ENCODE data around the gene ALAD. TPM values are rescaled to one million over a fixed set of nuclear protein-coding genes. Genes with fewer than 3 reads are reported as not detected.
"Not testable (repeated sequence)": the region's sequence is repeated elsewhere in the genome, so short reads cannot be mapped to it uniquely, and the experiment has no call there.

ALAD gene
- total RNA-seq = 10 to 100 TPM; 32.8 to 39.1 TPM
- long read RNA-seq, transcript ALAD-201 (12 exons, 3,173 nt) = major isoform, 64 of 82 reads
- long read RNA-seq, partial matches to known transcripts = 4 of 82 reads
- long read RNA-seq, other reads (novel, unspliced or antisense) = 12 of 82 reads

DNA sequence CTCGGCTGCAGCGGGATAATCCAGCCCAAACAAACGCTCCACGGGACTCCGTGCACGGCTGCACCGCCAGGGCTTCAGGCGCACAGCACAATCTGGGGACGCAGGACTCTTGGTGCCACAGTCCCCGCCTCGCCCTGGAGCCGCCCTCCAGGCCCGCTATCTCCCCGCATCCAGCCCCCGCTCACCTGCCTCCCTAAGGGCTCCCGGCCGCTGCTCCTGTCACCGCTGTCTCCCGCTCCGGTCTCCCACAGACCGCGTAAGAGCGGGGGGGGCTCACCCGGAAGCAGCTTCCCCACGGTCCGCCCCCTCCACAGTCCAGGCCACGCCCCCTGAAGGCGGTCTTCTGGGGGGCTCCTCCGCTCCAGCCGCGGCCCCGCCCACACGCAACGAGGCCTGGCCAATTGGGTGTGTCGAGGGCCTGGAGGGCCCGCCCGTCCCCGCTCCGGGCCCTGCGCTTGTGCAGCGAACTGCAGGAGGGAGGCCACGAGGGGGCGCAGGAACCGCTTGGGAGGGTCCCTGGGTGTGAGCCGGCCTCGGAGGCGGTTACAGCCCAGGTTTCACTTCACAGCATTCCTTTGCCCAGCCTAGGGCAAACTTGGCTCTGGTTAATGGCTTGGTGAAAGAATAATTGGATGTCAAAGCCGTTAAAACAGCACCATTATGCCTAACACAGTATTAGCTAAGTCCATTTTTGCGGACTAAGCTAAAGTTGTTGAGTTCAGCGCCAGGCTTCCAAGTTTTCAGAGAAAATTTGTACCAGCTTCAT lies at the start of gene ALAD:
TSS of gene ALAD (minus strand) at position 258 of the 766 bp plus-strand sequence. CDS start 7,725 bp downstream, outside the sequence.
- peak; percentile 100 for ATAC-seq
- intact Hi-C loops (cut with DNase I) = loop anchor here in 1 of 2 donors (2.0 to 10.0 kb wide), 2 partner anchors 92 to 126 kb away; partner anchors contain the start of genes CDC26 and PRPF4
- DNase-seq = peak; percentile 99

DNA sequence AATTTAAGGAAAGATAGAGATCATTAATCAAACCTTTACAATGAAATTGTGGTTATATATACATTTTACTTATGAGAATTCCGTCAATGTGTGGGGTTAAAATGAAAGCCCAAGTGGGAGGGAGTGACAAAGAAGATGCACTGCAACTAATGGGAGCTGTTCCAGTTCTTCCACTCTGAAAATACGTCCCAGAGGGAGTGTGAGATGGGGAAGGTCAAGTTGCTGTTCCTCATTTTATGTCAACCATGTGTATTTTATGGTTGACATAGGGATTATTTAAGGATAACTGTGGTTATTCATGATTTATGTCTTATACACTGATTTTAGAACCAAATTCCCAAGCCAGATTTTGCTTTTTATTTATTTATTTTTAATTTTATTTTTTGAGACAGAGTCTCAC lies 48.3 kb upstream of the ALAD start:
- ATAC-seq (no peak), DNase-seq (no peak)
- intact Hi-C loops (cut with DNase I) = loop anchor here (5.0 kb wide), 3 partner anchors 53 to 208 kb away; no protein-coding TSS in a partner anchor

DNA sequence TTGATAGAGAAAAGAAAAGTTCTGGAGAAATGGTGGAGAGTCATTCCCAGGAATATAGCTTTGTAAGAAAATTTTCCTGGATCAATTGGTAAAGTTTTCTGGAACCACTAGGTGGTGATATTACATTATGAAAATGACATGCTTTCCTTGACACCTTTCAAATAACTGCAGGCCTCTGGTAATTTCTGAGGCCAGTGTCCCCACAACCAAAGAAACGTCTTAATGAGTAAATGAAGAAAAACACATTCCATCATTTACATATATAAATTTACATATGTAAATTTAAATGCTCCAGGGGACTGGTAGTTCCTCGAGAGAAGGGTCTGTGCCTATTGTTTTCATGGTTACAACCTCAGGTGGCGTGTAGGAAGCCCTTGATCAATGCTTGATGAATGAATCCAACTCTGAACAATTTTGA lies 45.2 kb upstream of the ALAD start:
- intact Hi-C loops (cut with DNase I) = loop anchor here (2.0 to 5.0 kb wide), 4 partner anchors 56 to 212 kb away; no protein-coding TSS in a partner anchor
- peak; percentile 62 to 65 for ATAC-seq
- no peak for DNase-seq

DNA sequence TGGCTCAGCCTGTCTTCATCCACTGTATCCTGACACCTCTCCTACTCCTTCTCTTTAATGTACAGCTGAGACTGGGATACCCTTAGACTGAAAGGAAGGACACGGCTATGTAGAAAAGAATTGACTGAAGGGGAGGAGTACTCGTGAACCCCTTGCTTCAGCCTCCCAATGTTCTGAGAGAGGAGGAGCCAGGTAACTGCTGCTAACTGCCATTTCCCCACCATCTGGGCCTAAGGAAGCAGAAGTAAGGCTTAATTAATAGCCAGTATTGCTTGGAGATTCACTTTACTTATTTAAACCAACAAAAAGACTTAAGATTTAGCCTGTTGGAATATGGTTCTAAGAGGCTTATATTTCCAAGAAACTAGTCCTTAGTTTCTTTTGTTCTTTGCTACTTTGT lies 43.7 kb upstream of the ALAD start:
- intact Hi-C loops (cut with DNase I) = loop anchor here (5.0 kb wide), 3 partner anchors 58 to 213 kb away; no protein-coding TSS in a partner anchor
- DNase-seq (no peak), ATAC-seq (no peak)

DNA sequence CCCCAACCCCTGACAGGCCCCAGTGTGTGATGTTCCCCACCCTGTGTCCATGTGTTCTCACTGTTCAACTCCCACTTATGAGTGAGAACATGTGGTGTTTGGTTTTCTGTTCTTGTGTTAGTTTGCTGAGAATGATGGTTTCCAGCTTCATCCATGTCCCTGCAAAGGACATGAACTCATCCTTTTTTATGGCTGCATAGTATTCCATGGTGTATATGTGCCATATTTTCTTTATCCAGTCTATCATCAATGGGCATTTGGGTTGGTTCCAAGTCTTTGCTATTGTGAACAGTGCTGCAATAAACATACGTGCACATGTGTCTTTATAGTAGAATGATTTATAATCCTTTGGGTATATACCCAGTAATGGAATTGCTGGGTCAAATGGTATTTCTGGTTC lies 36.6 kb upstream of the ALAD start:
- intact Hi-C loops (cut with DNase I); ATAC-seq; DNase-seq: not testable (repeated sequence)

DNA sequence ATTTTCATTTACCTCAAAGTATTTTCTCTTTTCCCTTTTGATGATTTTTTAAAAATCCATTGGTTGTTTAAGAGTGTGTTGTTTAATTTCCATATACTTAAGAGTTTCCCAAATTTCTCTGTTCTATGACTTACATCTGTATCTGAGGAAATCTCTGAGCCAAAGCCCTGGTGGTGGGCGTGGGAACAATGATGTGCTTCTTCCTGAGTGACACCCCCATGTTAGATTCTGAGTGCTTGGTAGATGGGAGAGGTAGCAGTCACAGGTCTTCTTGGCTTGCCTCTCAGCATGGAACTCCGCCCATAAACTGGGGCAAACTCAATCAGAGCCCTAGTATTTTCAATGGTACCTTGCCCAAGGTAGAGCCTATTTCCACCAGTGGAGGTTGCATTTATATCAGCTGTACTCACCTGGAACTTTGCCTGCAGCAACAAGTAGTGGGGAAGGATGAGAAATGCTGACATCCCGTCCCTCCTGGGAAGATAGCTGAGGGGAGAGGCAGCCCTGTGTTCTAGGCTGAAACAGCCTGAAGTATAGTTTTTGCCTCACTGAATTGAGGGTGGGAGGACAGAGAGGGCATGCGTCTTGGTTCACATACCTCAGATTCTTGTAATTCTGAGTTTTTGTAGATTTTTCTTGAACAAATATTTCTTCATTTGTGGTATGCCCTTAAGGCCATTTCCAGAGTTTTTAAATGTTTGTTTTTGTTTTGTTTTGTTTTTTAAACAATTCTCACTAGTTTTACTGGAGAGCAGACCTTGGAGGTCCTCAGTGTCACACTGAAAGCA lies 35.8 kb upstream of the ALAD start:
- DNase-seq (no peak), ATAC-seq (no peak)
- intact Hi-C loops (cut with DNase I) = no loop called here

DNA sequence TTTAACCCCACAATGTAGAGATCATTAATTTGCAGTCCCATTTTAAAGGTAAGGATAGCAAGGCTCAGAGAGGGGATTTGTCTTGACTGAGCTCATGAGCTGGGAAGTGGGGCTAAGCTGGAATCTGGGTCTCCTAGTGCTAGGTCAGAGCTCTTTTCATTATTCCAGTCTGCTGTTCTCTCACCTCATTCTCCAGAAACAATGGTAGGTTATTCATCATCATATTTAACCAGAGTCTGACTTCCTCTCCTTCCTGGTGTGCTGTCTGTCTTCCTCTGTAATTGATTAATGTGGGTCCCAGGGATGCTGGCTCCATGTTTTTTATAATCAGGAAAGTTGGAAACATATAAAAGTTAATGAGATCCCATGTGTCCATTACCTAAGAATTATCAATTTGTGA lies 30.1 kb upstream of the ALAD start:
- intact Hi-C loops (cut with DNase I) = no loop called here
- DNase-seq = no peak

DNA sequence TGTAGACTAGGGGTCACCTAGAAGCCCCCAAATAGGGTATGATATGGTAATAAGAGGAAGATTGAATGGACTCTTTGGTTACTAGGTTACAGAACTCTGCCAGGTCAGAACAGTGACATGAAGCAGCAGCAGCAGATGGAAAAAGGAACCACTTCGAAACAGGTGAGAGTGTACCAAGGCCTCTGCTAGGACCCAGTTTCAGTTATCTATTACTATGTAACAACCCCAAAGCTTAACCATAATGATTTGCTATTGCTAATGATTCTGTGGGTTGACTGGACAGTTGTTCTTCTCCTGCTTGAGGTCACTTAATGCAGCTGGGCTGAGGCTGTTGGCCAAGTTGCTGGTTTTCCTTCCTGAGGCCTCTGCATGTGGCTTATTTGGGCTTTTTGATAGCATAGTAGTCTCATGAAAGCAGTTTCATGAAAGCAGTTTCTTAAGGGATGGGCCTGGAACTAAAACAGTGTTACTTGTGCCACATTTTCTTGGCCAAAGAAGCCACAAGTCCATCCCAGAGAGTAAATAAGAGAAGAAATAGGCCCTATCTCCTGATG lies 27.1 kb upstream of the ALAD start:
- intact Hi-C loops (cut with DNase I) = no loop called here
- no peak for DNase-seq
- ATAC-seq = no peak

More for the DNA sequence above, 30.1 kb upstream of the ALAD start:
- no peak for ATAC-seq

DNA sequence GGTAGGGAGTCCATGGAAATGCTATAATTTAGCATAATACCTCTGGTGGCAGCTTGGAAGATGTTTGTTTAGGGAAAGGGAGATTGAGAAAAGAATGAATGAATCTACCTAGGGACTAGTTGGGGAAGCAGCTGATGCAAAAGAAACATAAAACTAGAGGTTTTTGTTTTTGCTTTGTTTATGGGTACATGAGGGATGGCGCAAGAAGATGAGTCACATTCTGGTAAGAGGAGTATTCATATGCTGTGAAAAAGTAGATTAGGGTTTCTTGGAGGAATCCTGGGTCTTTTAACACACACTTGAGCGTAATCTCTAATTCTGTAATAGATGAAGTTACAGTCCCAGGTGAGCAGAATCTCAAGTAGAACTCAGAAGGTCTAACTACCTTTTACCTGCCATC lies 26.5 kb upstream of the ALAD start:
- ATAC-seq (no peak), DNase-seq (no peak)
- intact Hi-C loops (cut with DNase I) = no loop called here

DNA sequence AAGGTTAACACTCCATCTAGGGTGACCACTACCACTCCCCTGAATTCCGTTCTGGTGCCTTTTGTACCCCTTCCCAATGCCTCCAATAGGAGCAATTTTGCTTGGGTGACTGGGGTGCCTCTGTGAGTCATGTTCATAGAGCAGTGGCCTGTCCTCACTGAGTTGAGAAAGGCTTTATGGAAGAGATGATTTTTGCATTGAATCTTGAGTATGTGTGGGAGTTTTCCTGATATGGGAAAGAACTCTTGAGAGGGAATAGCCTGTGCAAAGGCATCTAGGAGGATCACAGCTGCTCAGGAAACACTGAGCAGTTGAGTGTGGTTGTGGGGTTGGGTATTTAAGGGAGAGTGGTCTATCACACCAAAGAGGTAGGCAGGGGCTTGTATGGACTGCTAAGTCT lies 25.6 kb upstream of the ALAD start:
- ATAC-seq (no peak), DNase-seq (no peak)
- intact Hi-C loops (cut with DNase I) = no loop called here

DNA sequence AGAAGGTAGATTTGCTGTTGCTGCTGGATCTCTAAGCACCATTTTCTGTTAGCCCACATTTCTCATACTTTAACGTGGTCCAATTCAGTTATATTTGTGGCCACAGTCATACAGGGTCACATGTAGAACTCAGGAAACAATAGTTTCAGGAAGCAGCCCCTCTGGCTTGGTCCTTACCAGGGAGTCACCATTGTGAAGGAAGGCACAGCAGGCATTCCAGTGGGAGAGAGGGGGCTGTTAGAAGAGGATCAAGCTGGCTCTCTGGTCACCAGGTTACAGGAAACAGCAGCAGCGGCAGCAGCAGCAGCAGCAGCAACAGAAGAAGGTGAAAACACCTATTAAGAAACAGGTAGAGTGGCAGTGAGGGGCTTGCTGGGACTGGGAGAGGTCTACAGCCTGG lies 24.0 kb upstream of the ALAD start:
- no peak for DNase-seq
- intact Hi-C loops (cut with DNase I) = no loop called here
- ATAC-seq = no peak

DNA sequence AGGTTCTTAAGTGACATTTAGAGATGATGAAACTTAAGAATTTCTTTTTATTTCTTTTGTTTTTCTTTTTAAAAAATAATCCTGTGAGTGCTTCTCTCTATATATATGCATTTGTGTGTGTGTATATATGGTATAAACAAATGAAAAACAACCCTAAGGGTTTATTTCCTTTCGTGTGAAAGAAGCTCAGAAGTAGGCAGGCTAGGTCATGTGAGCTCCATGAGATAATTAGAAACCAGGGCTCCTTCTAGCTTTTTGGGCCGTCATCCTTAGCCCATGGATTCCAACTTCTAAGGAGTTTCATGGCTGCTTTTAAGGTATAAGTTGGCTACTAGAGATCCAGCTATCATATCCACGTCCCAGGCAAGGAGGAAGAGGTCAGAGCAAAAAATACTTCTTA lies 20.6 kb upstream of the ALAD start:
- intact Hi-C loops (cut with DNase I) = no loop called here
- no peak for ATAC-seq
- no peak for DNase-seq

DNA sequence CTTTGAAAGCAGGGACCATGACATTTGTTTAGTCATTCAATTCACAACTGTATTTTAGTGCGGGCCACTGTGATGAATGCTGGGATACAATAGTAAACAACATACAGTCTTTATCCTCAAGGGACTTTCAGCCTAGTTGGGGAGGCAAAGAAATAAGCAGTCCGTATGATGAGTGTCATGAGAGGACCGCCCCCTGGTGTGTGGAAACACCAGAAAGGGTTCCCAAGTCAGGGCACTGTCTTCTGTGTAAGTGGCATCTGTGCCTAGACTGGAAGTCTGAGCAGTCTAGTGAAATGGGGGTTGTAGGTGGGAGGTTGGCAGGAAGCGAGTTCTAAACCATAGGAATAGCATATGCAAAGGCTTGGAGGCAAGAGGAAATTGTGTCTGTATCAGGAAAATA lies 16.3 kb upstream of the ALAD start:
- intact Hi-C loops (cut with DNase I) = no loop called here
- DNase-seq (no peak), ATAC-seq (no peak)

DNA sequence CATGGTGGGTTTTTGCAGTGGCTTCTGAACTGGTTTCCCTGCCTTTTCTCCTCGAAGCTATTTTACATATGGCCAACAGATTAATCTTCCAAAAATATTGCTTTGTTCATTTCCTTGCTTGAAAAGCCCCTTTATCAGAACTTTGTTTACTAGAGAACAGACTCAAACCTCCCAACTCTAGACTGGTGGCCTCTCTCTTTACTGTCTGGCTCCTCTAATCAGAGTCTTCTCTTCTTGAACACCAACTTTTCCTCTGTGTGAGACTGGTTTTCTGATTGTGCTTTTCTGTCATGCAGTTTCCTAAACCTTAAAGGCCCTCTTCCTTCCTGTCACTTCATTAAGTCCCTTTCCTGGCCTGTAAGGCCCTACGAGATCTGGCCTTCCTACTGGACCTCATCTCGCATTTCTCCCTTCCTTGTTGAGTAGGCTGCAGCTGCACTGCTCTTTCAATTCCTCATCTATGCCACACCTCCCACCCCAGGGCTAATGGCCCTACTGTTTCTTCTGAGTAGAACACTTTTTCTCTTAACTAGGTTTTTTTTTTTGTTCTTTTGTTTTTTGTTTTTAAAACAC lies 15.2 kb upstream of the ALAD start:
- ATAC-seq (peak; percentile 23 to 62), DNase-seq (no peak)
- intact Hi-C loops (cut with DNase I) = no loop called here

DNA sequence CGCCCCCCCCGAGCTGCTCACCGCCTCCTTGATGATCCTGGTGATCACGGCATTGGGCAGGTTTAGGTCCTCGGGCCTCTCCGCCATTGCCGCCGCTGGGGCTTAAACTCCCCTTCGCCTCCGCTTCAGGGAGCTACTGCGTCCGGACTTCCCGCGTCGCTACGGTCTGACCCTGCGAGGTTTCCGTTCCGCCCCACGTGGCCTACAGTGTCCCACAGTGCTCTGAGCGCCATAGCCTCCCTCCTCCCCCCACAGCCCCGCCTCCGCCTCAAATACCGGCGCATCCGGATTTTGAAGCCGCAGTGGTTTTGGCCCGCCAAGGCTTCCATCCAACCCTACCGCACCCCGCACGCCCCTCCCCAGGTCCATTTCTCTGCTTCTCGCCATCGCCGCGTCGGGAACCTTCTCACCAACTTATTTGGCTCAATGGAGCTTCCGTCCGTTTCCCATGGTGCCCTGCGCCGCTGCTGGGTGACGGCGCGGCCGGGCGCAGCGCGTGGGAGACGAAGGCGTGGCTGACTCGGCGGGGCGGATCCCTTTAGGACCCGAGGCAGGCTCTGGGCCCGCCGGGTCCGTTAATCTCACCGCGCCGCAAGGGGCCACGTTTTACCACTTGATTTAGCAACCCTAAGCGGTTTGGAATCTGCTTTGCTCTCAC lies 9.3 kb upstream of the ALAD start, which contains the start of the genes C9orf43 and POLE3:
TSS of gene C9orf43 (plus strand) at position 541 of the 658 bp plus-strand sequence. CDS start 2,747 bp downstream, outside the sequence.
TSS of gene POLE3 (minus strand) at position 469 of the 658 bp plus-strand sequence. CDS start at position 87, 382 bp downstream.
- intact Hi-C loops (cut with DNase I) = no loop called here
- ATAC-seq (peak; percentile 98 to 99), DNase-seq (peak; percentile 96)

DNA sequence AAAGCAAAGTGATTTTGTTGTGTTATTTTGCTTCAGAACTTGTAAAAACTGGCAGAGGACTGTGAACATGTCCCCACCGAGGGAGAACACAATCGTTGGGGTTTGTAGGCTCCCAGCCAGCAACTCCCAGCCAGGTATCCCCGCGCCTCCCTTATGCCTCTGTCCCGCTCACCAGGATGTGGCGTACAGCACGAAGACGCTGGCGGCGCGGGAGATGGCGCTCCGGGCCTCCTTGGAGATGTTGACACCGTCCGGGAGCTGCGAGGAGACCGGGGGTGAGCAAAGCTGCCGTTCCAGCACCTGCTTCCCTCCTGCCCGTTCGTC lies 8.8 kb upstream of the ALAD start:
- intact Hi-C loops (cut with DNase I) = loop anchor here in 1 of 2 donors (10.0 kb wide), 1 partner anchor 135 kb away; the partner anchor contains the start of genes CDC26 and PRPF4
- DNase-seq (no peak), ATAC-seq (no peak)

DNA sequence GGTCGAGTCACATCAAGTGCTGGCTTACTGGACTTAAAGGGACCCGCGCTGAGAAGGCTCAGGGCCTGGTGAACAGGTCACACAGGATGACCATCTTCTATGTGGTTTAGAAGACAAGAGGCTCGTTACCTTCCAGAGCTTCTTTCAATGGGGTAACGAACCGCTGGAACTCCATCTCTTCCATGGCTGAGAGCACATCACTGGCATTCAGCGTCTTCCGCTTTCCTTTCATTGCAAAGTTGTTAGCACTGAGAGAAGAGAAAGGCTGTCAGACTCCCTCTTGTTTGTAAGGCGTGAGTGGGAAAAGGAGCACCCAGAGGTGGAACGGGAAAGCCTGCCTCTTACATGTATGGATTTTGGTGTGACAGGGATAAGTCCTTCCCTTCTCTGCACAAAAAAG lies 8.4 kb upstream of the ALAD start:
- ATAC-seq = no peak
- DNase-seq = no peak
- intact Hi-C loops (cut with DNase I) = loop anchor here in 1 of 2 donors (10.0 kb wide), 1 partner anchor 135 kb away; the partner anchor contains the start of genes CDC26 and PRPF4

DNA sequence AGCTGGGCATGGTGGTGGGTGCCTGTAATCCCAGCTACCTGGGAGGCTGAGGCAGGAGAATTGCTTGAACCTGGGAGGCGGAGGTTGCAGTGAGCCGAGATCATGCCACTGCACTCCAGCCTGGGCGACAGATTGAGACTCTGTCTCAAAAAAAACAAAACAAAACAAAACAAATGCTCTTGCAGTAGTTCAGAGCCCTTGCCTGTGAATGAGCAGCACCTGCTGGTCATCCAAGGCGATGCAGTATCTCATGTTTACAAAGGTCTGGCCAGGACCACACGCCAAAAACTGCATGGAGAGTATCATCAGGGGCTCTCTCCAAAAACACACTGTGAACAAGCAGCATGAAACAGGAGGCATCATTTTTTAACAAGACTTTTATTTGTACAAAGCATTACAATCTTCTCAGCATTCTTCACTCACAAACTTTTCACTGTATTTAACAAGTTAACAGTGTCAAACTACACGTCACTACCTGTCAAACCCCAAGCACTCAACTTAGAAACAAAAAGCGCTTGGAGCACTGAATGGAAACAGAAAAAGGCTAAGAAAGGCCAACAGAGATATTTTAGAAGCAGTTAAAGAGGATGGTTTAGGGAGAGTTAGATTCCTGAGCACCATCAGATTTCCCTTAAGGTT lies 5.9 kb upstream of the ALAD start:
- peak; percentile 63 for DNase-seq
- intact Hi-C loops (cut with DNase I) = loop anchor here in 1 of 2 donors (10.0 kb wide), 1 partner anchor 132 kb away; the partner anchor contains the start of genes CDC26 and PRPF4
- ATAC-seq = not testable (repeated sequence)

Measured in left cardiac atrium (tissue), 4 donors.